Measurements from ENCODE around the gene HIVEP3. TPM values are rescaled to one million over a fixed set of nuclear protein-coding genes. Genes with fewer than 3 reads are reported as not detected.
A peak's percentile ranks its signal among the peaks of the same experiment; 100 is the strongest.

HIVEP3 gene
- total RNA-seq, 1 experiment from 2014 or later = 3.1 TPM

GRCh38 chr1:41621256-41621655, 297.5 kb downstream of the HIVEP3 start:
- ChIA-PET CTCF (no interaction called here), POLR2A (ENCODE audit: low non-redundant PET) (no interaction called here)
- Histone ChIP-seq H3K27me3 (replicated peaks; ENCODE audit: insufficient read depth, low read depth, low read length, poor library complexity) (no peaks in the 10 kb centered on the region), H3K4me3 (ENCODE audit: low read depth, low read length, poor library complexity, severe bottlenecking) (no peak overlapping the region), H3K27ac (ENCODE audit: low read depth, low read length, poor library complexity, severe bottlenecking) (no peak overlapping the region), H3K4me1 (ENCODE audit: insufficient read depth, low read length, poor library complexity, severe bottlenecking) (no peaks in the 10 kb centered on the region), H3K36me3 (ENCODE audit: insufficient read depth, low read length, poor library complexity, severe bottlenecking) (no peaks in the 10 kb centered on the region), H3K9me3 (ENCODE audit: low read depth, low read length, poor library complexity, severe bottlenecking) (no peaks in the 10 kb centered on the region)
- BruUV-seq (replicated peaks) = no TSS peak
- intact Hi-C loops (cut with micrococcal nuclease; ENCODE audit: unreplicated experiment) = no loop called here
- no peak for DNase-seq (ENCODE audit: low spot score)
- TF ChIP-seq CTCF (conservative IDR thresholded peaks at IDR 0.05; ENCODE audit: low read depth, low read length) (no peak), EZH2 (IDR thresholded peaks at IDR 0.05; ENCODE audit: borderline replicate concordance, low read depth, low read length, poor library complexity, severe bottlenecking) (no peak)

- Histone ChIP-seq H3K9me3 (ENCODE audit: low read depth, low read length, poor library complexity, severe bottlenecking) (no peaks in the 10 kb centered on the region), H3K27ac (ENCODE audit: low read depth, low read length, poor library complexity, severe bottlenecking) (no peak overlapping the region), H3K27me3 (replicated peaks; ENCODE audit: insufficient read depth, low read depth, low read length, poor library complexity) (no peaks in the 10 kb centered on the region), H3K4me1 (ENCODE audit: insufficient read depth, low read length, poor library complexity, severe bottlenecking) (no peaks in the 10 kb centered on the region), H3K36me3 (ENCODE audit: insufficient read depth, low read length, poor library complexity, severe bottlenecking) (no peaks in the 10 kb centered on the region), H3K4me3 (ENCODE audit: low read depth, low read length, poor library complexity, severe bottlenecking) (no peak overlapping the region)
- no peak for DNase-seq (ENCODE audit: low spot score)
- BruUV-seq (replicated peaks) = no TSS peak
- intact Hi-C loops (cut with micrococcal nuclease; ENCODE audit: unreplicated experiment) = no loop called here
- TF ChIP-seq CTCF (conservative IDR thresholded peaks at IDR 0.05; ENCODE audit: low read depth, low read length) (no peak), EZH2 (IDR thresholded peaks at IDR 0.05; ENCODE audit: borderline replicate concordance, low read depth, low read length, poor library complexity, severe bottlenecking) (no peak)
- POLR2A ChIA-PET (ENCODE audit: low non-redundant PET) = no interaction called here
- CTCF ChIA-PET = no interaction called here
Measured at GRCh38 chr1:41620365-41621169, 298.2 kb downstream of the HIVEP3 start.

- DNase-seq (ENCODE audit: low spot score) = peak; percentile 23
Measured at GRCh38 chr1:41619511-41620364, 299.0 kb downstream of the HIVEP3 start.

More at GRCh38 chr1:41619511-41620364, 299.0 kb downstream of the HIVEP3 start:
- CTCF ChIA-PET = no interaction called here
- TF ChIP-seq EZH2 (IDR thresholded peaks at IDR 0.05; ENCODE audit: borderline replicate concordance, low read depth, low read length, poor library complexity, severe bottlenecking) (no peak), CTCF (conservative IDR thresholded peaks at IDR 0.05; ENCODE audit: low read depth, low read length) (no peak)
- BruUV-seq (replicated peaks) = no TSS peak
- no peaks in the 10 kb centered on the region for H3K4me1 ChIP-seq (ENCODE audit: insufficient read depth, low read length, poor library complexity, severe bottlenecking)
- no peak overlapping the region for H3K27ac ChIP-seq (ENCODE audit: low read depth, low read length, poor library complexity, severe bottlenecking)
- intact Hi-C loops (cut with micrococcal nuclease; ENCODE audit: unreplicated experiment) = no loop called here
- H3K27me3 ChIP-seq (replicated peaks; ENCODE audit: insufficient read depth, low read depth, low read length, poor library complexity) = no peaks in the 10 kb centered on the region
- no peak overlapping the region for H3K4me3 ChIP-seq (ENCODE audit: low read depth, low read length, poor library complexity, severe bottlenecking)
- H3K9me3 ChIP-seq (ENCODE audit: low read depth, low read length, poor library complexity, severe bottlenecking) = no peaks in the 10 kb centered on the region
- POLR2A ChIA-PET (ENCODE audit: low non-redundant PET) = no interaction called here
- H3K36me3 ChIP-seq (ENCODE audit: insufficient read depth, low read length, poor library complexity, severe bottlenecking) = no peaks in the 10 kb centered on the region
